ENCODE measurements around the gene HIRA.

Gene HIRA

GRCh38 chr22:19420321-19420720, 11.2 kb downstream of the HIRA start:
- no peak overlapping the region for H3K4me3 ChIP-seq (replicated peaks; ENCODE audit: low read depth, low read length)
- DNase-seq (ENCODE audit: extremely low read depth, low read depth): no peak

GRCh38 chr22:19419464-19420178, 11.9 kb downstream of the HIRA start:
- DNase-seq (ENCODE audit: extremely low read depth, low read depth): no peak
- no peak overlapping the region for H3K4me3 ChIP-seq (replicated peaks; ENCODE audit: low read depth, low read length)

More at GRCh38 chr22:19420321-19420720, 11.2 kb downstream of the HIRA start:
- no peak for TF ChIP-seq CTCF (IDR thresholded peaks at IDR 0.05; ENCODE audit: low read depth, low read length, missing control alignments)

GRCh38 chr22:19419086-19419463, 12.5 kb downstream of the HIRA start:
- no peak for TF ChIP-seq CTCF (IDR thresholded peaks at IDR 0.05; ENCODE audit: low read depth, low read length, missing control alignments)
- no peak for DNase-seq (ENCODE audit: extremely low read depth, low read depth)
- H3K4me3 ChIP-seq (replicated peaks; ENCODE audit: low read depth, low read length): no peak overlapping the region

More at GRCh38 chr22:19419464-19420178, 11.9 kb downstream of the HIRA start:
- TF ChIP-seq CTCF (IDR thresholded peaks at IDR 0.05; ENCODE audit: low read depth, low read length, missing control alignments): no peak

- no peak for TF ChIP-seq CTCF (IDR thresholded peaks at IDR 0.05; ENCODE audit: low read depth, low read length, missing control alignments)
- no peak for DNase-seq (ENCODE audit: extremely low read depth, low read depth)
Observed at GRCh38 chr22:19412923-19413322, 18.6 kb downstream of the HIRA start.

GRCh38 chr22:19412478-19412877, 19.1 kb downstream of the HIRA start:
- no peak for TF ChIP-seq CTCF (IDR thresholded peaks at IDR 0.05; ENCODE audit: low read depth, low read length, missing control alignments)
- H3K4me3 ChIP-seq (replicated peaks; ENCODE audit: low read depth, low read length): no peak overlapping the region
- DNase-seq (ENCODE audit: extremely low read depth, low read depth): no peak

More at GRCh38 chr22:19412923-19413322, 18.6 kb downstream of the HIRA start:
- H3K4me3 ChIP-seq (replicated peaks; ENCODE audit: low read depth, low read length): no peak overlapping the region

- TF ChIP-seq CTCF (IDR thresholded peaks at IDR 0.05; ENCODE audit: low read depth, low read length, missing control alignments): no peak
- no peak for DNase-seq (ENCODE audit: extremely low read depth, low read depth)
- no peak overlapping the region for H3K4me3 ChIP-seq (replicated peaks; ENCODE audit: low read depth, low read length)
Observed at GRCh38 chr22:19411690-19412045, 19.9 kb downstream of the HIRA start.

Measured in HFF-Myc (cell line).